NCI-H1092 treated with DMSO at 0.1 percent for 48 hours (cell line): ENCODE data around the gene AKAIN1.
A peak's percentile ranks its signal among the peaks of the same experiment; 100 is the strongest.

Experiments used
- DNase-seq: peaks from one replicate; lab custom pipeline; 2025; lab: John Stamatoyannopoulos, UW

The AKAIN1 gene, protein sequence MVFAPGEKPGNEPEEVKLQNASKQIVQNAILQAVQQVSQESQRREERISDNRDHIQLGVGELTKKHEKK

GRCh38 chr18:5197032-5197434, at the start of gene AKAIN1:
AKAIN1 (minus strand) TSS chr18:5197257; CDS start chr18:5197053, 204 bp downstream.
- DNase-seq: no peak

DNA sequence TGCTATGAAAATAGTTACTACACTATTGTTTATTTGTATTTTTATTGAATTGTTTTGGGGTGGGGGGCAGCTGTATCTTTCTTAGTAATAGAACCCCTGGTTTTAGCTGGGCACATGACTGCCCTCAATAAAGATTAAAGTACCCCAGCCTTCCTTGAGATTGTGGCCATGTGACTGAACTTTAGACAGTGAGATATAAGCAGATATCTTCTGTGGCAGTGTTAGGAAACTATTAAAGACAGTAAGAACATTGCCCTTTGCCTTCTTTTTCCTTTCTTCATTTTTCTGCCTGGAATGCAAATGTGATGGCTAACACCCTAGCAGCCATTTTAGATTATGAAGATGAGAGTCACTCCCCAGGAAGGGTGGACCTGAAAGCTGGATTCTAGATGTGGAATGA, 47.9 kb upstream of the AKAIN1 start:
- DNase-seq: no peak

GRCh38 chr18:5239447-5239846, 42.4 kb upstream of the AKAIN1 start:
- DNase-seq: no peak

- no peak for DNase-seq
These were observed 41.4 kb upstream of the AKAIN1 start for GRCh38 chr18:5238371-5238976.

GRCh38 chr18:5237723-5238370, 40.8 kb upstream of the AKAIN1 start:
- DNase-seq: peak; percentile 79

DNA sequence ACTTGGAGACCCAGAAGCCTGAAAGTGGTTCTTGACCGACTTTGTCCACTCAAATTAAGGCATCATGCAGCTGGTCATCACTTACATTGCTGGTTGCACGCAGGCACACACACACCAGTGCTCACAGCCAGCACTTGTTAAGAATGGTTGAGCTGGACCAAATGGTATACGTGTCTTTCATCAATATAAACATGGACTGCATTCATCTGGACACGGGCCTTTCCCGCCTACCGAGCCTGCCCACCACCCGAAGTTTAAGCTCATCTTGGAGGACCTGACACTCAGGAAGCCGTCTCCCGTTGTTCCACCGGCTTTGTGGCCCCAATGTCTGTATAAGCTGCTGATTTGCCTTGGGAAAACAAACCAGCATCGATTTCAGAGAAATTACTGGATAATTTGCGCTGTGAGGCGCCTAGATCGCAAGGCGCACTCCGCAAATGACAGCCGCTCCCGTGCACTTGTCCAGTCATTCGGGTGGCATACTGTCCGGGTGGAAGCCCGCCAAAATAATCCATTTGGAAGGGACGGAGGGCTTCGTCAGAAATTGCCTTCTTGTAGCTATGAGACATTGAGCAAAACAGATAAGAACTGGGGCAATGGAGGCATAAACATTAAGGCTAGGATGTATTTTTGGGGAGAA, 40.1 kb upstream of the AKAIN1 start:
- DNase-seq: no peak

DNA sequence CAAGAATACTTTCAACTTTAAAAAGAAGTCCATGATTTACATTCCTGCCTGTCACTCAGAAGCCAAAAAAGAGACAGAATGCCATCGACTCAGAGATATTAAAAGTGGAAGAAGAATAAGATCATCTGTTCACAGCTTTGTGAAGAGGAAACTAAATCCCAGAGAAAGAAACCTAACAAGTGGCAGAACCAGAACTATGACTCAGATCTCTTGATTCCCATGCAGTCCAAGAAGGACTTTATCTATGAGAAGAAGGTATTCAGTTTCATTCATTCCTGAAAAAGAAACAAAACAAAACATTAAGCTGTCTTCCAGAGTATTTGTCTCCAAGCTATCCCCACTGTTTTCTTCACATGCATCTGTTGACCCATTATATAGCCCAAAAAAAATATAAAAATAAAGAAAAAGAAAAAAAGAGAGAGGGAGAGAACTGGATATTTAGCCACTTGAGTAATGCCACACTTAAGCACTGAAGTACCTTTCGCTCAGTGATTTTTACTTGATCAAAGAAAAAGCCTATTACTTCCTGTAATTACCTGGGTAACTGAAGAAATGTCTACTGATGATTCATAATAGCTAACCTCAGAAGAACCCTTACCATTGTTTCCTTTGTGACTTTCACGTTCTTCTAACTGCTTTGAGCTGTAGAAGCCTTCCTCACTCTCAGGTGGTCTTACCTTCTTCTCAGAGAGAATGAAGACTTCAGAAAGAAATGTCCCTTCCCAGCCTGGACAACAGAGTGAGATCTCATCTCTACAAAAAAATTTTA, 17.7 kb upstream of the AKAIN1 start:
- no peak for DNase-seq

DNA sequence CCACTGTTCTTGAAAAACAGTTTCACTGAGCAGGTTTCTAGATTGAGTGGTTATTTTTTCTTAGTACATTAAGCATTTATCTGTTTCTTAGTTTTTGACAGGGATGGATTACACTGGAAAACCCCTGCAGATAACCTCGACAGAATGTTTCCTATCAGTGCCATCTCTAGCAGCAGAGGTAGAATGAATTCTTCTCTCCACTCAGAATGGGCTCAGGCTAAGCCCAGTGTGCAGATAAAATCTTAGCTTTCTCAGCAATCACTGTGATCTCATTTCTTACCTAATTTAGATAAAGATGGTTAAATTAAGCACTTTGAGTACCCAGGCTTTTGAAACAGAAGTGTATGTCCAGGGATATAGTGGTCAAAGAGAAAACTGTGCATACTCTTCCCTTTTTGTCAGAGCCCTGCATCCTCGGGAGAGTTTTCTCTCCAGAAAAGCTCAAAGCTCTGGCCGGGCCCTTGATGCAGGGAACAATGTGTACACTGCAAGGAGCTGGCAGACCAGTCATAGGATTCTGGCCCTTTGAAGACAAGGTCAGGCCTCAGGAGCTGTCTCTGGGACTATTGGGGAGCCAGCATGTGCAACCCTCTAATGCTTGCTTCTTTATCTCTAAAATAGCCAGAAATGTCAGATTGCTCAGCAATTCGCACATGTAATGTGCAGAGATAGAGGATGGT, 10.6 kb upstream of the AKAIN1 start:
- DNase-seq: no peak

- DNase-seq: no peak
These were observed 1.3 kb upstream of the AKAIN1 start for GRCh38 chr18:5198311-5198710.

- DNase-seq: no peak
These were observed 404 bp upstream of the AKAIN1 start for GRCh38 chr18:5197461-5197860.

GRCh38 chr18:5196253-5197031, 615 bp downstream of the AKAIN1 start:
- DNase-seq: no peak

DNA sequence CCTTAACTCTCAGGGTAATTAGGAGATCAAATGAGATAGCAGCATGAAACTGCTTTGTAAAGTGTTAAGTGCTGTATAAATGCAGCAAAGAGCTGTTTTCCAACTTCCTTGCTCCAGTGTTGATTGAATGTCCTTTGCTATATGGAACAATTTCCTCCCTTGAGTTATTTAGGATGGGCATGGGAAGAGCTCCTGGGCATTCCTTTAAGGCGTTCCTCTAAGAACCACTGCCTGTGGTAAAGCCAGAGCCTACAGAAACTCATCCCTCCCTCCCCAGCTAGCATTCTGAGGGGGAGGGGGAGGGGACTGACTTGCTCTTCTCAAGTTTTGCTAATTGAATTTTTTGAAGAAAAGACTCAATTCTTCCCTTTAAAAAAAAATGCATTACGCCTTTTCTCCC, 1.4 kb downstream of the AKAIN1 start:
- DNase-seq: no peak

DNA sequence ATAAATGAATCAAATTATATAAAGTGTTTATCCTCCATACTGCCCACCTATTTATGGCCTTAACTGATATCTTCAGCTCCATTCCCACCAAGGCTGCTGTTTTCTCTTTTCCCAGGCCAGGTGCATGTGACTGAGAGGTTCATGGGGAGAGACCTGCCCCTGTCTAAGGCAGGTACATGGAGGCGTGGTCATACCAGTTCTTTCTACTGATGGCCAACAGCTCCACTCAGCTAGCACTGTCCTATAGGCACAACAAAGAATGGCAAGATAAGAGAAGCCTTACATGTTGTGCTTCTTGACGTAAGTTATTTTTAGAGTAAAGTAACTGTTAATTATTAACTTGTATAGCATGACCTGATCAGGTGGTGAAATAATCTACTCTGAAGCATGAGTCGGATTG, 16.8 kb downstream of the AKAIN1 start:
- no peak for DNase-seq

GRCh38 chr18:5178519-5178918, 18.5 kb downstream of the AKAIN1 start:
- no peak for DNase-seq

- no peak for DNase-seq
These were observed 21.7 kb downstream of the AKAIN1 start for GRCh38 chr18:5175378-5175777.

DNA sequence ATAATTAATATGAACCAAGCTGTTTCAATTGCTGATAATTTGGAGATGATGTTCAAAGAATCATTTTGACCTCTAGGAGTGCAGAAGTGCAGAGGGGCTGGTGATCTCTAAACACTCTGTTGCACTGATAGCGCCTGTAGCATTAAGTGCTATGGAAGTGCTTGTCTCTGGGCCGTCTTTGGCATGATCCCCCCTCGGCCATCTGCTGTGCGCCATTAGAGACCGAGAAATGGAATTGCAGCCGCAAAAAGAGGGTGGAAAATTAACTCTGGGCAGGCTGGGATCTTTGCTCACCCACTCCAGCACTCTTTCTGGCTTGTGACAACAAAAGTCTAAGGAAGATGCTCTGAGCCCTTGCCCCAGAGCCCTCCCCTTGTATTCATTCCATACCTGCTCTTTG, 23.4 kb downstream of the AKAIN1 start:
- DNase-seq: no peak

GRCh38 chr18:5173236-5173635, 23.8 kb downstream of the AKAIN1 start:
- DNase-seq: no peak

GRCh38 chr18:5167831-5168230, 29.2 kb downstream of the AKAIN1 start:
- no peak for DNase-seq

GRCh38 chr18:5166606-5167280, 30.3 kb downstream of the AKAIN1 start:
- no peak for DNase-seq

GRCh38 chr18:5164903-5165302, 32.2 kb downstream of the AKAIN1 start:
- DNase-seq: no peak

DNA sequence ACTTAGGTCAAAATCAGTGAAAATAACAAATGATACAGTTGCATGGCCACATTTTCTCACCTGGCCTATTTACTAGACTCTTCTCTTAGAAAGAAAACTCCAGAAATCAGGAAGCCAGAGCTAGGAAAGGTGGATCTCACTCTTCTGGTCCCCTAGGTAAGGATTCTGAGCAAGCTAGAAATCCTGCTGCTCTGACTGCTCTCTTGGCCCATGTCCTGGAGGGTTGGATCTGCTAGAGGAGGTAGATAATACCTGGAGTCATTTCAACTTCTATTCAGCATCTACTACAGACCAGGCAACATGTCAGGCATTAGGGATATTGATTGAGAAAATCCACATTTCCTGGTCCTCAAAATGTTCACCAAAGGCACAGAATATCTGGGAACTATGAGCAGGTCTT, 34.9 kb downstream of the AKAIN1 start:
- no peak for DNase-seq
